ENCODE results near the gene PDZK1IP1. TPM values are rescaled to one million over a fixed set of nuclear protein-coding genes. Genes with fewer than 3 reads are reported as not detected.

Gene PDZK1IP1, protein sequence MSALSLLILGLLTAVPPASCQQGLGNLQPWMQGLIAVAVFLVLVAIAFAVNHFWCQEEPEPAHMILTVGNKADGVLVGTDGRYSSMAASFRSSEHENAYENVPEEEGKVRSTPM
- not detected for total RNA-seq (2021; fragmentation: NEBNext Ultra II Directional; extraction: Animal tissue kit (Norgen Biotek cat#: 25700))
- long read RNA-seq, result 0 reads

- H3K9me3 Mint-ChIP-seq, result no peaks in the 10 kb centered on the region
- peaks cover 32% of the 10 kb centered on the region for H3K4me1 Mint-ChIP-seq (ENCODE audit: low read depth)
- H3K27ac Mint-ChIP-seq, result peak within 1 kb of the TSS; percentile 5; the same call in 1 of the 2 replicates
- DNase-seq, result peak; percentile 41
- TF ChIP-seq, protein P1, sequence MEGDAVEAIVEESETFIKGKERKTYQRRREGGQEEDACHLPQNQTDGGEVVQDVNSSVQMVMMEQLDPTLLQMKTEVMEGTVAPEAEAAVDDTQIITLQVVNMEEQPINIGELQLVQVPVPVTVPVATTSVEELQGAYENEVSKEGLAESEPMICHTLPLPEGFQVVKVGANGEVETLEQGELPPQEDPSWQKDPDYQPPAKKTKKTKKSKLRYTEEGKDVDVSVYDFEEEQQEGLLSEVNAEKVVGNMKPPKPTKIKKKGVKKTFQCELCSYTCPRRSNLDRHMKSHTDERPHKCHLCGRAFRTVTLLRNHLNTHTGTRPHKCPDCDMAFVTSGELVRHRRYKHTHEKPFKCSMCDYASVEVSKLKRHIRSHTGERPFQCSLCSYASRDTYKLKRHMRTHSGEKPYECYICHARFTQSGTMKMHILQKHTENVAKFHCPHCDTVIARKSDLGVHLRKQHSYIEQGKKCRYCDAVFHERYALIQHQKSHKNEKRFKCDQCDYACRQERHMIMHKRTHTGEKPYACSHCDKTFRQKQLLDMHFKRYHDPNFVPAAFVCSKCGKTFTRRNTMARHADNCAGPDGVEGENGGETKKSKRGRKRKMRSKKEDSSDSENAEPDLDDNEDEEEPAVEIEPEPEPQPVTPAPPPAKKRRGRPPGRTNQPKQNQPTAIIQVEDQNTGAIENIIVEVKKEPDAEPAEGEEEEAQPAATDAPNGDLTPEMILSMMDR (IDR thresholded peaks at IDR 0.05), result no peak
- no peak within 1 kb of the TSS for H3K4me3 Mint-ChIP-seq
- H3K27me3 Mint-ChIP-seq (ENCODE audit: insufficient read depth), result peaks cover 14% of the 10 kb centered on the region
- H3K36me3 Mint-ChIP-seq (ENCODE audit: low read depth), result no peaks in the 10 kb centered on the region
These were observed at the start of gene PDZK1IP1 for GRCh38 chr1:47189844-47190508. Gene PDZK1IP1 (minus strand): TSS chr1:47190036. CDS start chr1:47189932, 104 bp downstream.

DNA sequence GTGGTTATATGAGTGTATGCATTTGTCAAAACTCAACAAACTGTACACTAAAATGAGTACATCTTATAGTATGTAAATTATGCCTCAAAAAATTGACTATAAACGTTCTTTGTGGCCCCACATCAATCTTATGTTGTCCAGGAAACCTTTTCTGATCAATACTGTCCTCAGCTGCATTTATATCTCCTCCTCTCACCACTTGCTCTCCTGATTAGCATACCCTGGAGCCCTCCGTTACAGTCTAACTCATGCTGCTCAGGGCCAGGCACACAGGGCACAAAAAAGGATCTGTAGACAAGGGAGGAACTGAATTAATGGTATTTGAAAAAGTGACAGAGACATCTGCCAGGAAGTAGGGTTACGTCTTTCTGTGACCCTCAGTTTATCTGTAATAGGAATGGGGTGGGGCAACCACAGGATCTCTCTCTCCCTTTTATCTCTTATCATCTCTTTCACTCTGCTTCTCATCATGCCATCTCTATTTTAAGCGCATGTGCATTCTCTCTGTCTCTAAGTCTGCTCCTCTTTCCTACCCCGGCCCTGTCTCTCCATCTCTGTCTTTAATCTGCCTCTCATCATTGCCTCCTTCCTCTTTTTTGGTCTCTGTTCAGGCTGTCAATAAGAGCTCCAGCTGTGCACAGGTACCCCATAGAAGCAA, 49.2 kb upstream of the PDZK1IP1 start:
- Mint-ChIP-seq H3K4me3 (no peak overlapping the region), H3K4me1 (ENCODE audit: low read depth) (peaks cover 6% of the 10 kb centered on the region; the same call in 1 of the 2 replicates), H3K27me3 (ENCODE audit: insufficient read depth) (peaks cover 22% of the 10 kb centered on the region), H3K27ac (no peak overlapping the region), H3K36me3 (ENCODE audit: low read depth) (no peaks in the 10 kb centered on the region), H3K9me3 (no peaks in the 10 kb centered on the region)
- TF ChIP-seq, protein P1 (IDR thresholded peaks at IDR 0.05), result no peak
- DNase-seq, result no peak

GRCh38 chr1:47235806-47236205, 46.0 kb upstream of the PDZK1IP1 start:
- Mint-ChIP-seq H3K27me3 (ENCODE audit: insufficient read depth) (peaks cover 44% of the 10 kb centered on the region), H3K36me3 (ENCODE audit: low read depth) (peaks cover 5% of the 10 kb centered on the region; the same call in 1 of the 2 replicates), H3K4me3 (no peak overlapping the region), H3K4me1 (ENCODE audit: low read depth) (peaks cover 11% of the 10 kb centered on the region), H3K27ac (no peak overlapping the region), H3K9me3 (peaks cover 7% of the 10 kb centered on the region; the same call in 1 of the 2 replicates)
- TF ChIP-seq, protein P1 (IDR thresholded peaks at IDR 0.05), result no peak
- DNase-seq, result no peak

DNA sequence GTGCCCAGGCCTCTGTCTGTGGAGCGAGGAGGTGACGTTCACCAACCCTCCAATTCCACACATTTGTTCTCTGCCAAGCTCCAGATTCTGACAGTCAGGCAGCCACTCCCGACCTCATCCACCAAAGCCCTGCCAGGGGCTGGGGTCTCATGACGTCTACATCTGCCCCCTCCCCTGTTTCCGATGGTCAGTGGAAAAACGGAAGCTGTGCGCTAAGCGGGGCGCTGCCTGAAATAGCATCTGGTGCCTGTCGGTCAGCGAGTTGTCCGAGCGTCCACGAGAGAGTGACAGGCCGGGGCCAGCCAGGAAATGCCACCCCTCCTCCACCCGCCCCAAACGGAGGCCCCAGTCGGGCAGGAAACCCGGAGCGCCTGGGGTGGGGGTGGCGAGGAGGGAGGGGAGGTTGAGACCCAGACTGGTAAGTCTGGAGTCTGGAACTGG, 45.4 kb upstream of the PDZK1IP1 start:
- H3K4me3 Mint-ChIP-seq, result no peak overlapping the region
- DNase-seq, result no peak
- TF ChIP-seq, protein P1 (IDR thresholded peaks at IDR 0.05), result no peak
- H3K27me3 Mint-ChIP-seq (ENCODE audit: insufficient read depth), result peaks cover 50% of the 10 kb centered on the region
- peaks cover 7% of the 10 kb centered on the region; the same call in 1 of the 2 replicates for H3K9me3 Mint-ChIP-seq
- no peak overlapping the region for H3K27ac Mint-ChIP-seq
- H3K36me3 Mint-ChIP-seq (ENCODE audit: low read depth), result peaks cover 5% of the 10 kb centered on the region; the same call in 1 of the 2 replicates
- peaks cover 11% of the 10 kb centered on the region for H3K4me1 Mint-ChIP-seq (ENCODE audit: low read depth)

- peaks cover 5% of the 10 kb centered on the region; the same call in 1 of the 2 replicates for H3K36me3 Mint-ChIP-seq (ENCODE audit: low read depth)
- H3K4me1 Mint-ChIP-seq (ENCODE audit: low read depth), result peaks cover 6% of the 10 kb centered on the region
- H3K27ac Mint-ChIP-seq, result no peak overlapping the region
- DNase-seq, result no peak
- H3K27me3 Mint-ChIP-seq (ENCODE audit: insufficient read depth), result peaks cover 64% of the 10 kb centered on the region
- TF ChIP-seq, protein P1 (IDR thresholded peaks at IDR 0.05), result no peak
- peaks cover 7% of the 10 kb centered on the region; the same call in 1 of the 2 replicates for H3K9me3 Mint-ChIP-seq
- H3K4me3 Mint-ChIP-seq, result no peak overlapping the region
These were observed 43.4 kb upstream of the PDZK1IP1 start for GRCh38 chr1:47233186-47233585.

Data from HFFc6 (cell line).